Panc1 (cell line): ENCODE results near the gene IFT52.

ENCODE experiments used
- CTCF ChIP-seq: fragments of 450-650 bp; IDR thresholded peaks from 2 replicates; pipeline ENCODE4 v1.5.1; 2017; ENCODE audit warnings: mild to moderate bottlenecking
- POLR2AphosphoS5 ChIP-seq: IDR thresholded peaks from 2 replicates; pipeline ENCODE4 v1.6.1; 2012; ENCODE audit warnings: mild to moderate bottlenecking, low read depth, low read length, moderate library complexity
- REST ChIP-seq, 2 experiments: IDR thresholded peaks; 2 replicates each; pipeline ENCODE4 v1.6.1; 2011 to 2012; ENCODE audit warnings: low read depth in 2 of 2, control low read depth in 1 of 2, low read length in 1 of 2, mild to moderate bottlenecking in 1 of 2, moderate library complexity in 1 of 2; ENCODE audit not compliant: insufficient read depth in 1 of 2

DNA sequence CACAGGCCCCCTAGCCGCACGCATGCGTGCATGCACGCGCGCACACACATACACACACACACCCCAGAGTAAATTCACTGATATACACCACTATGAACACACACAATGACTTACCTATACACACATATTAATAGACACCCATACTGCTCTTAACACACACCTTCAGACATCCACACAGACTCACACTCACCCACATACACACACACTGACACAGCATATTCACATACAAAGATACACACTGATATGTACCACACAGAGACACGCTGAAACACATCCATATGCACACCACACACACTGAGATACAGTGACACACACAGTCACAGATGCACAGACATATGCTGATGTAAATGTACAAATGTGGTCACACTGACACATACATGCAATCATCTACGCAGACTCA lies 26.3 kb upstream of the IFT52 start:
- TF ChIP-seq CTCF: no peak
- no peak for TF ChIP-seq POLR2AphosphoS5
- no peak for TF ChIP-seq REST (IDR thresholded peaks at IDR 0.05; ENCODE audit: insufficient read depth in 1 of 2, low read depth in 2 of 2, low read length in 1 of 2)
